H1 (cell line): Measurements from ENCODE around the gene CHMP4A. TPM values are rescaled to one million over a fixed set of nuclear protein-coding genes. Genes with fewer than 3 reads are reported as not detected.

Source experiments
- ASH2L ChIP-seq: fragments of 200-600, 300-600 bp; sonication (generic); IDR thresholded peaks from one replicate; pipeline ENCODE4 v1.7.1; 2017; ENCODE audit warnings: low read length
- CBX5 ChIP-seq: fragments of 300-800, 300-1000 bp; sonication (generic); IDR thresholded peaks from 2 replicates; pipeline ENCODE4 v1.7.1; 2016; ENCODE audit warnings: antibody characterized with exemption, low read length, low read depth
- CHD7 ChIP-seq: fragments of 300-600 bp; sonication (generic); IDR thresholded peaks from 2 replicates; pipeline ENCODE4 v1.7.1; 2012; ENCODE audit warnings: low read length, moderate library complexity, mild to moderate bottlenecking, inconsistent platforms; ENCODE audit not compliant: insufficient replicate concordance
- EGR1 ChIP-seq: IDR thresholded peaks from 2 replicates; pipeline ENCODE4 v1.6.1; 2011; ENCODE audit warnings: low read depth, low read length, borderline replicate concordance
- FOSL1 ChIP-seq: IDR thresholded peaks from 2 replicates; pipeline ENCODE4 v1.6.1; 2011; ENCODE audit warnings: mild to moderate bottlenecking, low read depth, low read length, moderate library complexity; ENCODE audit not compliant: insufficient read depth
- KDM1A ChIP-seq: fragments of 200-600, 300-600 bp; sonication (generic); IDR thresholded peaks from 2 replicates; pipeline ENCODE4 v1.7.1; 2016; ENCODE audit warnings: mild to moderate bottlenecking, low read length, borderline replicate concordance
- RBBP5 ChIP-seq: IDR thresholded peaks from 2 replicates; pipeline ENCODE4 v1.7.1; 2012; ENCODE audit warnings: low read depth, mild to moderate bottlenecking, inconsistent platforms, low read length, moderate library complexity, borderline replicate concordance
- USF2 ChIP-seq: IDR thresholded peaks from 2 replicates; pipeline ENCODE4 v1.6.1; 2011; ENCODE audit warnings: low read length, improper control_type of control experiment
- polyA plus RNA-seq, 7 experiments: library from polyadenylated mRNA; depleted of rRNA in 3 of 7; stranded (reverse) in 5 of 7; unstranded in 2 of 7; fragments of >200 nt in 5 of 7; fragments of 200-250 nt in 2 of 7; gene quantifications; 1 replicate in 5 of 7; 2 replicates in 1 of 7; 4 replicates in 1 of 7; pipeline versions ENCODE4 v1.2.1 to v1.2.3, GENCODE V29; 2011 to 2013; ENCODE audit warnings: missing spikeins in 2 of 7, mixed read lengths in 2 of 7
- total RNA-seq: library from RNA; stranded (reverse); fragmentation: NEBNext Ultra II Directional; extraction: Animal tissue kit (Norgen Biotek cat#: 25700); gene quantifications from 2 replicates; pipeline ENCODE4 v1.2.1, GENCODE V29; 2021

Gene CHMP4A
- total and polyA plus RNA-seq, 2 of the 8 experiments (the other 6 are each of a cell fraction or from before 2014, with no cell fraction given): 32.9 to 37.6 TPM

GRCh38 chr14:24258548-24259265, 45.4 kb upstream of the CHMP4A start (continued):
- no peak for TF ChIP-seq CHD7
- TF ChIP-seq KDM1A: no peak
- no peak for TF ChIP-seq RBBP5
- TF ChIP-seq CBX5: no peak
- TF ChIP-seq USF2: no peak
- TF ChIP-seq ASH2L: no peak
- TF ChIP-seq EGR1: no peak
- no peak for TF ChIP-seq FOSL1
